GM21717 (cell line): ENCODE results near the gene CRTC3.
"Not testable (repeated sequence)": the region's sequence is repeated elsewhere in the genome, so short reads cannot be mapped to it uniquely, and the experiment has no call there.

Source experiments
- ATAC-seq: cut with Tn5 transposase; IDR thresholded peaks from one replicate; pipeline ENCODE4 v1.9.1; 2021; ENCODE audit warnings: mild to moderate bottlenecking, moderate library complexity; ENCODE audit not compliant: unreplicated experiment

Gene CRTC3

GRCh38 chr15:90529371-90530249 is at the start of gene CRTC3:
Gene CRTC3 (plus strand): TSS chr15:90529923. CDS start chr15:90530072, 149 bp downstream.
- ATAC-seq: peak; percentile 70

GRCh38 chr15:90481023-90481422 is 48.7 kb upstream of the CRTC3 start:
- ATAC-seq: no peak

- ATAC-seq: no peak
Observed at GRCh38 chr15:90482124-90483011, 47.4 kb upstream of the CRTC3 start.

- ATAC-seq: no peak
Observed at GRCh38 chr15:90483012-90483307, 46.8 kb upstream of the CRTC3 start.

- ATAC-seq: no peak
Observed at GRCh38 chr15:90483637-90484036, 46.1 kb upstream of the CRTC3 start.

- ATAC-seq: no peak
Observed at GRCh38 chr15:90487186-90487585, 42.5 kb upstream of the CRTC3 start.

- ATAC-seq: no peak
Observed at GRCh38 chr15:90489514-90489913, 40.2 kb upstream of the CRTC3 start.

GRCh38 chr15:90489944-90490343 is 39.8 kb upstream of the CRTC3 start:
- ATAC-seq: no peak

GRCh38 chr15:90493647-90494046 is 36.1 kb upstream of the CRTC3 start:
- no peak for ATAC-seq

GRCh38 chr15:90495067-90495466 is 34.7 kb upstream of the CRTC3 start:
- ATAC-seq: no peak

- ATAC-seq: no peak
Observed at GRCh38 chr15:90496791-90497190, 32.9 kb upstream of the CRTC3 start.

GRCh38 chr15:90497376-90497775 is 32.3 kb upstream of the CRTC3 start:
- ATAC-seq: no peak

GRCh38 chr15:90497912-90498311 is 31.8 kb upstream of the CRTC3 start:
- no peak for ATAC-seq

- ATAC-seq: no peak
Observed at GRCh38 chr15:90500171-90500570, 29.6 kb upstream of the CRTC3 start.

- ATAC-seq: no peak
Observed at GRCh38 chr15:90501898-90502297, 27.8 kb upstream of the CRTC3 start.

- not testable (repeated sequence) for ATAC-seq
Observed at GRCh38 chr15:90510781-90511180, 18.9 kb upstream of the CRTC3 start.

- not testable (repeated sequence) for ATAC-seq
Observed at GRCh38 chr15:90511211-90511618, 18.5 kb upstream of the CRTC3 start.

- ATAC-seq: no peak
Observed at GRCh38 chr15:90512276-90512675, 17.4 kb upstream of the CRTC3 start.

GRCh38 chr15:90512981-90513380 is 16.7 kb upstream of the CRTC3 start:
- no peak for ATAC-seq

- ATAC-seq: no peak
Observed at GRCh38 chr15:90513448-90513847, 16.3 kb upstream of the CRTC3 start.

- not testable (repeated sequence) for ATAC-seq
Observed at GRCh38 chr15:90513893-90514292, 15.8 kb upstream of the CRTC3 start.

GRCh38 chr15:90519688-90520087 is 10.0 kb upstream of the CRTC3 start:
- no peak for ATAC-seq
